Measurements from ENCODE around the gene CCHCR1. TPM values are rescaled to one million over a fixed set of nuclear protein-coding genes. Genes with fewer than 3 reads are reported as not detected.
"Not testable (repeated sequence)": the region's sequence is repeated elsewhere in the genome, so short reads cannot be mapped to it uniquely, and the experiment has no call there.

The CCHCR1 gene
- total and polyA plus RNA-seq, 9 donors: 11.2 to 31.5 (median 23.6) TPM

DNA sequence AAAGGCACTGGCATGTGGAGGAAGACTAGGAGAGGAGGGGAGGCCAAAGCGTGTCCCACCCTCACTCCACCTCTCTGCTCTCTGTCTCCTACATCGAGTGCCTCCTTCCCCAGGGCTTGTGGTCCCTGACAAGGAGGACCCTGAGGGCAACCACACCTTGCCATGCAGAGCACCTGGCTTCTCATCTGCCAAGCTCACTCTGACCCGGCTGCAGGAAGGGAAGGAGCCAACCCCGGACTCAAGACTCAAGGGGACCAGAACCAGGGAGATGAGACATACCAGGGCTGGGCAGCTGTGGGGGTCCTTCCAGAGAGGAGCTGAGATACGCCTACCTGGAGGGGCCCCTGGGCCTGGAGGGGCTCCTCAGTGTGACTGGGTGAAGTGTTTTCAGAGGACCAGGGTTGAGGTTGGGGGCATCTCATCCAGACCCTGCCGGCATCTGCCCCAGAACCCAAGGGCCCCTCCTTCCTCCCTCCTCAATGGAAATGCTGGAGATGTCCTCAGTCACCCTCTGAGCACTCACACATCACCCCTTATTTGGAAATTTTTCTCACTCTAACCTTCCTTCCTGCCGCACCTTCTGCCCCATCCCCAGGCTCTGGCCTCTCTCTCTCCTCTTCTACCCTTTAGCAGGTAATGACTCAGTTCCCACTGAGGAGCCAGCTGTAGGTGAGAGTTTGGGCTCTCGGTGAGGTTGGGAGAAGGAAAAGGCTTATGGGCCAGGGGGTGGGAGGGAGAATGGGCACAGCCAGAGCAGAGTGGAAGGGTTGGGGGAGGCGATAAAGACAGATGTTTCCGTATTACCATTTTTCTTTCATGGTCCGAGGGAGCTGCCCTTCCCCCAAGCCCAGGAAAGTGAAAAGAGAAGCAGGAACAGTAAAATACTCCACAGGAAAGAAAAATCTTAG is 44.9 kb upstream of the CCHCR1 start:
- no peak overlapping the region for H3K4me3 ChIP-seq
- H3K27me3 ChIP-seq: no peaks in the 10 kb centered on the region
- no peaks in the 10 kb centered on the region for H3K36me3 ChIP-seq
- no peak for TF ChIP-seq POLR2A (IDR thresholded peaks at IDR 0.05)
- TF ChIP-seq, protein P1, sequence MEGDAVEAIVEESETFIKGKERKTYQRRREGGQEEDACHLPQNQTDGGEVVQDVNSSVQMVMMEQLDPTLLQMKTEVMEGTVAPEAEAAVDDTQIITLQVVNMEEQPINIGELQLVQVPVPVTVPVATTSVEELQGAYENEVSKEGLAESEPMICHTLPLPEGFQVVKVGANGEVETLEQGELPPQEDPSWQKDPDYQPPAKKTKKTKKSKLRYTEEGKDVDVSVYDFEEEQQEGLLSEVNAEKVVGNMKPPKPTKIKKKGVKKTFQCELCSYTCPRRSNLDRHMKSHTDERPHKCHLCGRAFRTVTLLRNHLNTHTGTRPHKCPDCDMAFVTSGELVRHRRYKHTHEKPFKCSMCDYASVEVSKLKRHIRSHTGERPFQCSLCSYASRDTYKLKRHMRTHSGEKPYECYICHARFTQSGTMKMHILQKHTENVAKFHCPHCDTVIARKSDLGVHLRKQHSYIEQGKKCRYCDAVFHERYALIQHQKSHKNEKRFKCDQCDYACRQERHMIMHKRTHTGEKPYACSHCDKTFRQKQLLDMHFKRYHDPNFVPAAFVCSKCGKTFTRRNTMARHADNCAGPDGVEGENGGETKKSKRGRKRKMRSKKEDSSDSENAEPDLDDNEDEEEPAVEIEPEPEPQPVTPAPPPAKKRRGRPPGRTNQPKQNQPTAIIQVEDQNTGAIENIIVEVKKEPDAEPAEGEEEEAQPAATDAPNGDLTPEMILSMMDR (IDR thresholded peaks at IDR 0.05): no peak
- no peak for TF ChIP-seq EP300 (IDR thresholded peaks at IDR 0.05)
- peaks cover 3% of the 10 kb centered on the region for H3K4me1 ChIP-seq (ENCODE audit: insufficient read depth)
- intact Hi-C loops (cut with DNase I): loop anchor here in 1 of 4 donors (5.0 kb wide), 1 partner anchor 155 kb away; the partner anchor contains the start of gene HLA-B
- H3K27ac ChIP-seq: no peak overlapping the region
- no peaks in the 10 kb centered on the region for H3K9me3 ChIP-seq
- 53 to 55% (median 54%) methylated on average over 11 of the region's 11 CpGs for WGBS, 3 donors
- DNase-seq: no peak

DNA sequence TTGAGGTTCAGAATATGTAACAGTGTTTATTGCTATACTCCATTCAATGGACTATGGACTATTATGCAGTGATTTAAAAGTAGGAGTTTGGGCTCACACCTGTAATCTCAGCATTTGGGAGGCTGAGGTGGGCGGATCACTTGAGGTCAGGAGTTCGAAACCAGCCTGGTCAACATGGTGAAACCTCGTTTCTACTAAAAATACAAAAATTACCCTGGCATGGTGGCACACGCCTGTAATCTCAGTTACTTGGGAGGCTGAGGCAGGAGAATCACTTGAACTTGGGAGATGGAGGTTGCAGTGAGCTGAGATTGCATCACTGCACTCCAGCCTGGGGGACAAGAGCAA is 41.5 kb upstream of the CCHCR1 start:
- not testable (repeated sequence) for H3K27ac ChIP-seq; H3K27me3 ChIP-seq; H3K9me3 ChIP-seq; DNase-seq; H3K36me3 ChIP-seq; H3K4me1 ChIP-seq (ENCODE audit: insufficient read depth); H3K4me3 ChIP-seq
- WGBS, 3 donors: 93 to 95% (median 93%) methylated on average over 4 of the region's 4 CpGs
- intact Hi-C loops (cut with DNase I): loop anchor here (5.0 to 10.0 kb wide), 3 partner anchors 156 to 168 kb away; partner anchors contain the start of gene HLA-B (in 1 of the 4)

DNA sequence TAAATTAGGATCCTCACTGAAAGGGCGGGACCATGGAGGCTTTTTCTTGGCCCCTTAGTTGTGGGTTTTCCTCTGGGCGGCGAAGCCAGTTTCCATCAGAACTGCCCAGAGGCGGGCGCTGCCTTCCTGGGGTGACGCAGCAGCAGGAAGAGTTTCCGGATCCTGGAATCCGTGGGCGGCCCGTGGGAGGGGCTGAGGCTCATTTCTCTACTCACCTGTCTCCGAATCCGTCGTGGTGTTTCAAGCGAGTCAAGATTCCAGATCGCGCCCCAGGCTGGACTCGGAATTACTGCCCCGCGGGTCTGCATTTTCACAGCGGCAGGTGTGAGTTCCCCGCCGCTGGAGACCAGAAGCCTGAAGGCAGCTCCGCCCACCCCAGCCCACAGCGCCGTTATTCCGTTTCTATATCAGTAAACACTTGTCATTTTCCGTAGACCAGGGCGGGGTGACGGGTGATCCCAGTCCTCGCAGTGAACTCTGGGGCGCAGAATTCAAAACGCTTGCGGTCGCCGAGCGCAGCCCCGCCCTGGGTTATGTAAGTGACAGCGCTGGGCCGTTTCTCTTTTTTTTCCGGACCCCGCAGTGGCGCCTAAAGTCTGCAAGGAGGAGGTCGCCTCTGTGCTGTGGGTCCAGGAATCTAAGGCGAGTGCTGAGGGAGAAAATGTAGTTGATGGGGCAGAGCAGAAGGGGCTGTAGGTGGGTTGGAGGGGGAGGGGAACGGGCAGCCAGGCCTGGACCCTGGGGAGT is 40.1 kb upstream of the CCHCR1 start:
- 0% methylated on average over 44 to 45 of the region's 45 CpGs for WGBS, 3 donors
- Histone ChIP-seq H3K27ac (peak overlapping the region; percentile 80 to 88), H3K4me1 (ENCODE audit: insufficient read depth) (peaks cover 2% of the 10 kb centered on the region), H3K4me3 (peak overlapping the region; percentile 81), H3K36me3 (no peaks in the 10 kb centered on the region), H3K9me3 (no peaks in the 10 kb centered on the region), H3K27me3 (no peaks in the 10 kb centered on the region)
- DNase-seq: peak; percentile 88 to 91 (median 89)
- TF ChIP-seq, protein P1 (IDR thresholded peaks at IDR 0.05): peak in 2 of 3 donors; percentile 6 to 17
- TF ChIP-seq EP300 (IDR thresholded peaks at IDR 0.05) (peak; percentile 29), POLR2A (IDR thresholded peaks at IDR 0.05) (peak; percentile 78)
- intact Hi-C loops (cut with DNase I): loop anchor here (5.0 to 10.0 kb wide), 3 partner anchors 157 to 170 kb away; partner anchors contain the start of gene HLA-B (in 1 of the 4)

DNA sequence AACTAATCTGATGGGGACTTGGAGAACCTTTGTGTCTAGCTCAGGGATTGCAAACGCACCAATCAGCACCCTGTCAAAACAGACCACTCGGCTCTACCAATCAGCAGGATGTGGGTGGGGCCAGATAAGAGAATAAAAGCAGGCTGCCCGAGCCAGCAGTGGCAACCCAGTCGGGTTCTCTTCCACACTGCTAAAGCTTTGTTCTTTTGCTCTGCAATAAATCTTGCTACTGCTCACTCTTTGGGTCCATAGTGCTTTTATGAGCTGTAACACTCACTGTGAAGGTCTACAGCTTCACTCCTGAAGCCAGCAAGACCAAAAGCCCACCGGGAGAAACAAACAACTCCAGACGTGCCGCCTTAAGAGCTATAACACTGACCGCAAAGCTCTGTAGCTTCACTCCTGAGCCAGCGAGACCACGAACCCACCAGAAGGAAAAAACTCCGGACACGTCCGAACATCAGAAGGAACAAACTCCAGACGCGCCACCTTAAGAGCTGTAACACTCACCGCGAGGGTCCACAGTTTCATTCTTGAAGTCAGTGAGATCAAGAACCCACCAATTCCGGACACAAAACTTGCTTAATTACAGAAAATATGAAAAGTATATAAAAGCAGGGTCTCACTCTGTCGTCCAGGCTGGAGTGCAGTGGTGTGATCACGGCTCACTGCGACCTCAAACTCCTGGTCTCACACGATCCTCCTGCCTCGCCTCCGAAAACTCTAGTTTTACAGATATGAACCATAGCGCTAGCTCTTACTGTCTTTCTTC is 38.8 kb upstream of the CCHCR1 start:
- H3K9me3 ChIP-seq; DNase-seq; H3K27ac ChIP-seq; H3K4me1 ChIP-seq (ENCODE audit: insufficient read depth); H3K36me3 ChIP-seq; H3K27me3 ChIP-seq: not testable (repeated sequence)
- WGBS, 3 donors: 68 to 79% (median 71%) methylated on average over 25 of the region's 25 CpGs
- intact Hi-C loops (cut with DNase I): loop anchor here (5.0 to 10.0 kb wide), 3 partner anchors 158 to 171 kb away; partner anchors contain the start of gene HLA-B (in 1 of the 4)
- H3K4me3 ChIP-seq: peak overlapping the region; percentile 81

DNA sequence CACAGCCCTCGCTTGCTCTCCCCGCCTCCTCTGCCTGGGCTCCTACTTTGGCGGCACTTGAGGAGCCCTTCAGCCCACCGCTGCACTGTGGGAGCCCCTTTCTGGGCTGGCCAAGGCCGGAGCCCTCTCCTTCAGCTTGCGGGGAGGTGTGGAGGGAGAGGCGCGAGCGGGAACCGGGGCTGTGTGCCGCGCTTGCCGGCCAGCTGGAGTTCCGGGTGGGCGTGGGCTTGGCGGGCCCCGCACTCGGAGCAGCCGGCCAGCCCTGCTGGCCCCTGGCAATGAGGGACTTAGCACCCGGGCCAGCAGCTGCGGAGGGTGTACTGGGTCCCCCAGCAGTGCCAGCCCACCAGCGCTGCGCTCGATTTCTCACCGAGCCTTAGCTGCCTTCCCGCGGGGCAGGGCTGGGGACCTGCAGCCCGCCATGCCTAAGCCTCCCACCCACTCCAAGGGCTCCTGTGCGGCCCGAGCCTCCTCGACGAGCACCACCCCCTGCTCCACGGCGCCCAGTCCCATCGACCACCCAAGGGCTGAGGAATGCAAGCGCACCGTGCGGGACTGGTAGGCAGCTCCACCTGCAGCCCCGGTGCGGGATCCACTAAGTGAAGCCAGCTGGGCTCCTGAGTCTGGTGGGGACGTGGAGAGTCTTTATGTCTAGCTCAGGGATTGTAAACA is 37.8 kb upstream of the CCHCR1 start:
- H3K36me3 ChIP-seq; H3K9me3 ChIP-seq; H3K4me1 ChIP-seq (ENCODE audit: insufficient read depth); H3K27ac ChIP-seq; H3K4me3 ChIP-seq; DNase-seq; H3K27me3 ChIP-seq: not testable (repeated sequence)
- intact Hi-C loops (cut with DNase I): loop anchor here (5.0 to 10.0 kb wide), 3 partner anchors 159 to 172 kb away; partner anchors contain the start of gene HLA-B (in 1 of the 4)
- 92 to 96% (median 95%) methylated on average over 28 to 41 of the region's 41 CpGs for WGBS, 3 donors
